Right lobe of liver (tissue), 4 donors: ENCODE results near the gene ENO2.

Experiments
- CTCF ChIP-seq, 4 donors: fragments of 200-600 bp in 3 of 4; fragments of 450-650 bp in 1 of 4; IDR thresholded peaks; one replicate each; pipeline versions ENCODE4 v1.5.1 to v1.8.0; 2016 to 2022; ENCODE audit warnings: antibody characterized with exemption in 4 of 4, mild to moderate bottlenecking in 2 of 4
- POLR2A ChIP-seq: fragments of 450-650 bp; IDR thresholded peaks from one replicate; pipeline ENCODE4 v1.6.1; 2017; ENCODE audit warnings: antibody characterized with exemption, mild to moderate bottlenecking
- donor health status: DM: no; HTN: no; CAD: no.
- donor health status: DM: no; HTN: no; CAD: no.
- donor health status: DM: no; HTN: yes; CAD: no.

DNA sequence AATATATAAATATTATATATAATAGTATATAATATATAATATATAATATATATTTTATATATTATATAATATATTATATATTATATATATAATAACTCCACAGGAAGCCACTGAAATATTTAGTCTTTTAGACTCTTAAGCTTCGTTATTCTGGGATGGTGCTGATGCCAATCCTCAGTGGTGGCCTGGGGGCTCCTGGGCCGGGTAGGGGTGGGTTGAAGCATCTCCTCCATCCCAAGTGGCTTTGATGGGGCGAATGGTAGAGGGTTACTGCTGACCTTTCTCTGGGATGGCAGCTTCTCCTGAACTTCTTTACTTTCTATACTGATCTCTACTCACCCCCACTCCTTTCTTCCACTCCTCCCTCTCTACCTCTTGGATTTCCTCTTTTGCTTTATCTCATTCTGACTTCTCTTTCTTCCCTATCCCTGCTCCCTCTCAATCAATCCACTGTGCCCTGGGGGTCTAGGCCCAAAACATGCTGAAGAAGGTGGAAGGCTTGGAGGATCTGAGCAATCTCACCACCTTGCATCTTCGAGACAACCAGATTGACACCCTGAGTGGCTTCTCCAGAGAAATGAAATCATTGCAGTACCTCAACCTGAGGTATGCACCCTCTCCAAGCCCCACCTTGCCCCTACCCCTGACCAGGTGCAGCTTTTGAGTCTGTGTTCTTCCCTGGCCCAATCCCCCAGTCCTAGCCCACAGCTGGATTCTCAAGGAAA is 4.8 kb upstream of the ENO2 start:
- TF ChIP-seq POLR2A (no peak), CTCF (IDR thresholded peaks at IDR 0.05) (no peak)
